Measurements from ENCODE around the gene FNBP1L. TPM values are rescaled to one million over a fixed set of nuclear protein-coding genes. Genes with fewer than 3 reads are reported as not detected.

The FNBP1L gene
- polyA plus RNA-seq, 1 of the 3 experiments (the other 2 are of a cell fraction) = 16.5 TPM

DNA sequence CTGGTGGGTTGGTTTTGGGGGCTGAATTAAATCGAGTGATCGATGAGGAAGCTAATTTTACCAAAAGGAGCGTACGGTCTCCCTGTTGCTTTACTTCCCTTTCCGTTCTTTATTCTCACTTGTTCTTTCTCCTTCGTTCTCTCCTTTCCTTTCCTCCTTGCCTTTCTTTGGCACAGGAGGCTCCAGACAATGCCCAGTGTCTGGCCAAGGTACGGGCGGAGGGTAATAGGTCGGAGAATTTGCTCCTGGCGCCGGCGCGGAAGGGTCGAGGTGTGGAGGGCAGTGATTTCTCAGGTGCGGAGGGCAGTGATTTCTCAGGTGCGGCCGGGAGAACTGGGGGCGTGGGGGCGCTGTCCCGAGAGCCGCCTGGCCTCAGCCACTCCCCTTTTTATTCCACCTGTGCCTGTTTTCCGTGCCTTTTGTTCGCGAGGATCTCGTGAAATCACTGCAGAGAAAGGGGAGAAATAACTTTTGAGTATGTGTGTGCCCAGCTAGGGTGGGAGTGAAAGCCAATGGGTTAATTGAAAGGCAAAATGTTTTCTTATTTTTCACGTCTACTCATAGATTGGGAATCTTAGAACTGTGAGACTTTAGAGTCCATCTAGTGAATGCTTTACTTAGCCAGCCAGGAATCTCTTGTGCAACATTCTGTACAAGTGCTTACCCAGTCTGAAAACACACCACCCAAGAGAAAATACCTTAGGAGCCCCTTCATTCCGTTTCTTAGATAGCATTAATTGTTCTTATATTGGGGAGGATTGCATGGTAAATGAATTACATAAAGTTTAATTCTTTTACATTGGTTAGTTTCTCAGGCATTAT is 1.3 kb downstream of the FNBP1L start:
- ChIA-PET POLR2A (interaction anchor here (1.2 kb wide), 1 partner anchor 104 kb away, joined by 3 read pairs; no protein-coding TSS in a partner anchor), CTCF (interaction anchor here (0.6 to 4.4 kb wide), 11 partner anchors 9 to 395 kb away, joined by 3 to 19 read pairs (median 3); no protein-coding TSS in a partner anchor)
- Histone ChIP-seq H3F3A (replicated peaks; ENCODE audit: insufficient read depth) (peaks cover 8% of the 10 kb centered on the region), H3K9ac (peak overlapping the region; percentile 93), H3K36me3 (replicated peaks in 1 of 2; ENCODE audit: control insufficient read depth in 1 of 2, insufficient read depth in 2 of 2, low read length in 1 of 2) (no peaks in the 10 kb centered on the region), H3K9me2 (no peaks in the 10 kb centered on the region), H2AFZ (ENCODE audit: low read depth) (peak overlapping the region; percentile 95), H3K4me2 (peak overlapping the region; percentile 90), H4K20me1 (ENCODE audit: insufficient read depth) (peaks cover 50% of the 10 kb centered on the region), H3K4me3 (ENCODE audit: low read depth in 2 of 2, low read length in 1 of 2) (peak overlapping the region; percentile 96 to 99), H3K4me1 (ENCODE audit: control insufficient read depth in 1 of 2, insufficient read depth in 2 of 2, low read depth in 1 of 2, low read length in 1 of 2) (peaks cover 13 to 15% of the 10 kb centered on the region in 2 experiments; a peak in 3 of 4 replicates), H3K9me3 (no peaks in the 10 kb centered on the region), H3K79me2 (ENCODE audit: insufficient read depth) (peaks cover 62% of the 10 kb centered on the region), H3K27me3 (ENCODE audit: insufficient read depth) (no peaks in the 10 kb centered on the region), H3K27ac (ENCODE audit: low read depth in 2 of 2, low read length in 1 of 2) (peak overlapping the region; percentile 78 to 92)
- peak; percentile 44 for DNase-seq
- under 1% methylated on average over 27 of the region's 27 CpGs for WGBS (ENCODE audit: low lambda C conversion rate)
- TF ChIP-seq SIN3A (IDR thresholded peaks at IDR 0.05; ENCODE audit: borderline replicate concordance, low read depth, low read length) (no peak), CHD2 (IDR thresholded peaks at IDR 0.05; ENCODE audit: low read length, partially characterized antibody) (no peak), JUND (IDR thresholded peaks at IDR 0.05) (no peak)
- TF ChIP-seq, protein P1, sequence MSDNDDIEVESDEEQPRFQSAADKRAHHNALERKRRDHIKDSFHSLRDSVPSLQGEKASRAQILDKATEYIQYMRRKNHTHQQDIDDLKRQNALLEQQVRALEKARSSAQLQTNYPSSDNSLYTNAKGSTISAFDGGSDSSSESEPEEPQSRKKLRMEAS (IDR thresholded peaks at IDR 0.05; ENCODE audit: low read depth) = peak; percentile 21; the same call in 1 of the 2 replicates
- TF ChIP-seq, protein P2, sequence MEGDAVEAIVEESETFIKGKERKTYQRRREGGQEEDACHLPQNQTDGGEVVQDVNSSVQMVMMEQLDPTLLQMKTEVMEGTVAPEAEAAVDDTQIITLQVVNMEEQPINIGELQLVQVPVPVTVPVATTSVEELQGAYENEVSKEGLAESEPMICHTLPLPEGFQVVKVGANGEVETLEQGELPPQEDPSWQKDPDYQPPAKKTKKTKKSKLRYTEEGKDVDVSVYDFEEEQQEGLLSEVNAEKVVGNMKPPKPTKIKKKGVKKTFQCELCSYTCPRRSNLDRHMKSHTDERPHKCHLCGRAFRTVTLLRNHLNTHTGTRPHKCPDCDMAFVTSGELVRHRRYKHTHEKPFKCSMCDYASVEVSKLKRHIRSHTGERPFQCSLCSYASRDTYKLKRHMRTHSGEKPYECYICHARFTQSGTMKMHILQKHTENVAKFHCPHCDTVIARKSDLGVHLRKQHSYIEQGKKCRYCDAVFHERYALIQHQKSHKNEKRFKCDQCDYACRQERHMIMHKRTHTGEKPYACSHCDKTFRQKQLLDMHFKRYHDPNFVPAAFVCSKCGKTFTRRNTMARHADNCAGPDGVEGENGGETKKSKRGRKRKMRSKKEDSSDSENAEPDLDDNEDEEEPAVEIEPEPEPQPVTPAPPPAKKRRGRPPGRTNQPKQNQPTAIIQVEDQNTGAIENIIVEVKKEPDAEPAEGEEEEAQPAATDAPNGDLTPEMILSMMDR (IDR thresholded peaks at IDR 0.05) = peak; percentile 41

DNA sequence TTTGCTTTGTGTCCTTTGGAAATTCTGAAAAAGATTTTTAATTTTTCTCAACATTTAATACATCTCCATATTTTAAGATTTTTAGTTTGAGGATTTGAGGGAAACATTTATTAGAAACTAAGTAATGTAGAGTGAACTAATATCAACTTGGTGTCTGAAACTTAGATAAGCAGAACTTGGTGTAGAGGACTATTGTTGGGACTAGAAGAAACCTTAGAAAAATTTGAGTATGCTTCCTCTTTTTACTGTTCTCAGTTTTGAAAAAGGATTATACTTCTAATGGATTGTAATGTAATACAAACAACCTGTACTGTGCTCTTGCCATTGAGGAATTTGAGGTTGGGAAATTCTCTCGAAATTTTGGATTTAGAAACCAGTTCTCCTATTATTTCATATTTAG is 2.4 kb downstream of the FNBP1L start:
- H3K9ac ChIP-seq = peak overlapping the region; percentile 93; the same call in 1 of the 2 replicates
- ChIA-PET CTCF (no interaction called here), POLR2A (no interaction called here)
- H2AFZ ChIP-seq (ENCODE audit: low read depth) = no peak overlapping the region
- no peak overlapping the region for H3K27ac ChIP-seq (ENCODE audit: low read depth in 2 of 2, low read length in 1 of 2)
- peak overlapping the region; percentile 90 for H3K4me2 ChIP-seq
- peak overlapping the region; percentile 22 to 99; a peak in 2 of 4 replicates for H3K4me3 ChIP-seq (ENCODE audit: low read depth in 2 of 2, low read length in 1 of 2)
- H3K79me2 ChIP-seq (ENCODE audit: insufficient read depth) = peaks cover 73% of the 10 kb centered on the region
- no peaks in the 10 kb centered on the region for H3K9me2 ChIP-seq
- no peaks in the 10 kb centered on the region for H3K9me3 ChIP-seq
- 60% methylated on average over 1 of the region's 1 CpG for WGBS (ENCODE audit: low lambda C conversion rate)
- no peak for DNase-seq
- no peaks in the 10 kb centered on the region for H3K36me3 ChIP-seq (replicated peaks in 1 of 2; ENCODE audit: control insufficient read depth in 1 of 2, insufficient read depth in 2 of 2, low read length in 1 of 2)
- no peaks in the 10 kb centered on the region for H3K27me3 ChIP-seq (ENCODE audit: insufficient read depth)
- H3F3A ChIP-seq (replicated peaks; ENCODE audit: insufficient read depth) = peaks cover 5% of the 10 kb centered on the region
- peaks cover 13 to 15% of the 10 kb centered on the region in 2 experiments; a peak in 3 of 4 replicates for H3K4me1 ChIP-seq (ENCODE audit: control insufficient read depth in 1 of 2, insufficient read depth in 2 of 2, low read depth in 1 of 2, low read length in 1 of 2)
- H4K20me1 ChIP-seq (ENCODE audit: insufficient read depth) = peaks cover 60% of the 10 kb centered on the region
- TF ChIP-seq, protein P3, sequence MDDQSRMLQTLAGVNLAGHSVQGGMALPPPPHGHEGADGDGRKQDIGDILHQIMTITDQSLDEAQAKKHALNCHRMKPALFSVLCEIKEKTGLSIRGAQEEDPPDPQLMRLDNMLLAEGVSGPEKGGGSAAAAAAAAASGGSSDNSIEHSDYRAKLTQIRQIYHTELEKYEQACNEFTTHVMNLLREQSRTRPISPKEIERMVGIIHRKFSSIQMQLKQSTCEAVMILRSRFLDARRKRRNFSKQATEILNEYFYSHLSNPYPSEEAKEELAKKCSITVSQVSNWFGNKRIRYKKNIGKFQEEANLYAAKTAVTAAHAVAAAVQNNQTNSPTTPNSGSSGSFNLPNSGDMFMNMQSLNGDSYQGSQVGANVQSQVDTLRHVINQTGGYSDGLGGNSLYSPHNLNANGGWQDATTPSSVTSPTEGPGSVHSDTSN (IDR thresholded peaks at IDR 0.05) = no peak
- TF ChIP-seq ELF1 (IDR thresholded peaks at IDR 0.05) (no peak), JUND (IDR thresholded peaks at IDR 0.05) (no peak), NRF1 (IDR thresholded peaks at IDR 0.05; ENCODE audit: low read depth, low read length) (no peak), MEF2A (IDR thresholded peaks at IDR 0.05; ENCODE audit: borderline replicate concordance, low read depth) (no peak), GABPA (IDR thresholded peaks at IDR 0.05; ENCODE audit: low read depth) (no peak), EP300 (IDR thresholded peaks at IDR 0.05; ENCODE audit: borderline replicate concordance in 1 of 2, low read depth in 1 of 2, low read length in 1 of 2) (no peak), NFIC (IDR thresholded peaks at IDR 0.05; ENCODE audit: borderline replicate concordance) (no peak), EZH2phosphoT487 (IDR thresholded peaks at IDR 0.05; ENCODE audit: borderline replicate concordance, low read depth) (no peak), TAF1 (IDR thresholded peaks at IDR 0.05; ENCODE audit: borderline replicate concordance, low read depth, low read length) (no peak), MXI1 (IDR thresholded peaks at IDR 0.05; ENCODE audit: low read depth, low read length) (no peak), SIN3A (IDR thresholded peaks at IDR 0.05; ENCODE audit: borderline replicate concordance, low read depth, low read length) (no peak)
- TF ChIP-seq, protein P4, sequence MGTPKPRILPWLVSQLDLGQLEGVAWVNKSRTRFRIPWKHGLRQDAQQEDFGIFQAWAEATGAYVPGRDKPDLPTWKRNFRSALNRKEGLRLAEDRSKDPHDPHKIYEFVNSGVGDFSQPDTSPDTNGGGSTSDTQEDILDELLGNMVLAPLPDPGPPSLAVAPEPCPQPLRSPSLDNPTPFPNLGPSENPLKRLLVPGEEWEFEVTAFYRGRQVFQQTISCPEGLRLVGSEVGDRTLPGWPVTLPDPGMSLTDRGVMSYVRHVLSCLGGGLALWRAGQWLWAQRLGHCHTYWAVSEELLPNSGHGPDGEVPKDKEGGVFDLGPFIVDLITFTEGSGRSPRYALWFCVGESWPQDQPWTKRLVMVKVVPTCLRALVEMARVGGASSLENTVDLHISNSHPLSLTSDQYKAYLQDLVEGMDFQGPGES (IDR thresholded peaks at IDR 0.05; ENCODE audit: low read depth, low read length) = no peak
- TF ChIP-seq, protein P5, sequence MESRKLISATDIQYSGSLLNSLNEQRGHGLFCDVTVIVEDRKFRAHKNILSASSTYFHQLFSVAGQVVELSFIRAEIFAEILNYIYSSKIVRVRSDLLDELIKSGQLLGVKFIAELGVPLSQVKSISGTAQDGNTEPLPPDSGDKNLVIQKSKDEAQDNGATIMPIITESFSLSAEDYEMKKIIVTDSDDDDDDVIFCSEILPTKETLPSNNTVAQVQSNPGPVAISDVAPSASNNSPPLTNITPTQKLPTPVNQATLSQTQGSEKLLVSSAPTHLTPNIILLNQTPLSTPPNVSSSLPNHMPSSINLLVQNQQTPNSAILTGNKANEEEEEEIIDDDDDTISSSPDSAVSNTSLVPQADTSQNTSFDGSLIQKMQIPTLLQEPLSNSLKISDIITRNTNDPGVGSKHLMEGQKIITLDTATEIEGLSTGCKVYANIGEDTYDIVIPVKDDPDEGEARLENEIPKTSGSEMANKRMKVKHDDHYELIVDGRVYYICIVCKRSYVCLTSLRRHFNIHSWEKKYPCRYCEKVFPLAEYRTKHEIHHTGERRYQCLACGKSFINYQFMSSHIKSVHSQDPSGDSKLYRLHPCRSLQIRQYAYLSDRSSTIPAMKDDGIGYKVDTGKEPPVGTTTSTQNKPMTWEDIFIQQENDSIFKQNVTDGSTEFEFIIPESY (IDR thresholded peaks at IDR 0.05; ENCODE audit: borderline replicate concordance, low read depth) = no peak
- TF ChIP-seq, protein P6, sequence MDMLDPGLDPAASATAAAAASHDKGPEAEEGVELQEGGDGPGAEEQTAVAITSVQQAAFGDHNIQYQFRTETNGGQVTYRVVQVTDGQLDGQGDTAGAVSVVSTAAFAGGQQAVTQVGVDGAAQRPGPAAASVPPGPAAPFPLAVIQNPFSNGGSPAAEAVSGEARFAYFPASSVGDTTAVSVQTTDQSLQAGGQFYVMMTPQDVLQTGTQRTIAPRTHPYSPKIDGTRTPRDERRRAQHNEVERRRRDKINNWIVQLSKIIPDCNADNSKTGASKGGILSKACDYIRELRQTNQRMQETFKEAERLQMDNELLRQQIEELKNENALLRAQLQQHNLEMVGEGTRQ (IDR thresholded peaks at IDR 0.05; ENCODE audit: borderline replicate concordance, low read depth, low read length) = no peak

All from SK-N-SH (cell line).